ENCODE results near the gene PRKN.

GRCh38 chr6:161840380-161840779, 887.2 kb downstream of the PRKN start:
- TF ChIP-seq POLR2A (IDR thresholded peaks at IDR 0.05): no peak
- TF ChIP-seq CTCF (IDR thresholded peaks at IDR 0.05): no peak
